HepG2 (cell line): ENCODE measurements around the gene DAPK1. TPM values are rescaled to one million over a fixed set of nuclear protein-coding genes. Genes with fewer than 3 reads are reported as not detected.

Experiments used
- EP300 ChIP-seq, 3 experiments: sonication (generic) in 1 of 3; formaldehyde crosslinking in 1 of 3; IDR thresholded peaks; 2 replicates each; pipeline versions ENCODE4 v1.5.1 to v1.6.1; 2011 to 2020; ENCODE audit warnings: low read depth in 2 of 3, low read length in 2 of 3, borderline replicate concordance in 1 of 3, improper control_type of control experiment in 1 of 3, mild to moderate bottlenecking in 1 of 3, missing genetic modification reagents in 1 of 3, moderate library complexity in 1 of 3
- FOSL1 ChIP-seq: sonication (generic); formaldehyde crosslinking; IDR thresholded peaks from 2 replicates; pipeline ENCODE4 v1.9.0; 2021; ENCODE audit warnings: missing genetic modification reagents, borderline replicate concordance
- FOXK2 ChIP-seq: fragments of 450-650 bp; IDR thresholded peaks from 2 replicates; pipeline ENCODE4 v1.6.1; 2016
- NCOA2 ChIP-seq: sonication (generic); formaldehyde crosslinking; IDR thresholded peaks from 2 replicates; pipeline ENCODE4 v1.8.0; 2022; ENCODE audit warnings: inconsistent platforms
- NFIB ChIP-seq: sonication (generic); formaldehyde crosslinking; IDR thresholded peaks from 2 replicates; pipeline ENCODE4 v1.9.0; 2021; ENCODE audit warnings: missing genetic modification reagents, mild to moderate bottlenecking, borderline replicate concordance
- NKX3-1 ChIP-seq: sonication (generic); formaldehyde crosslinking; IDR thresholded peaks from 2 replicates; pipeline ENCODE4 v1.5.0; 2020; ENCODE audit warnings: missing genetic modification reagents
- NONO ChIP-seq, 2 experiments: fragments of 450-650 bp in 1 of 2; sonication (generic) in 1 of 2; formaldehyde crosslinking in 1 of 2; IDR thresholded peaks in 1 of 2; conservative IDR thresholded peaks in 1 of 2; 2 replicates each; pipeline versions ENCODE4 v1.6.1 to v1.8.0; 2017 to 2022; ENCODE audit warnings: mild to moderate bottlenecking in 1 of 2, missing genetic modification reagents in 1 of 2, moderate library complexity in 1 of 2
- POGZ ChIP-seq: sonication (generic); formaldehyde crosslinking; IDR thresholded peaks from 2 replicates; pipeline ENCODE4 v1.4.0; 2020; ENCODE audit warnings: mild to moderate bottlenecking, missing genetic modification reagents
- PPARG ChIP-seq: conservative IDR thresholded peaks from 2 replicates; pipeline ENCODE4 v1.6.1; 2016; ENCODE audit warnings: missing biosample characterization, missing genetic modification reagents
- SIN3A ChIP-seq: IDR thresholded peaks from 2 replicates; pipeline ENCODE4 v1.6.1; 2011; ENCODE audit warnings: low read depth, mild to moderate bottlenecking, control low read depth, low read length, borderline replicate concordance
- ZBTB7B ChIP-seq: sonication (generic); formaldehyde crosslinking; IDR thresholded peaks from 2 replicates; pipeline ENCODE4 v1.4.0; 2020; ENCODE audit warnings: missing genetic modification reagents
- ZC3H13 ChIP-seq: sonication (generic); formaldehyde crosslinking; IDR thresholded peaks from 2 replicates; pipeline ENCODE4 v1.8.1; 2023; ENCODE audit warnings: mild to moderate bottlenecking, missing genetic modification reagents, moderate library complexity
- polyA plus RNA-seq, 8 experiments: library from polyadenylated mRNA; depleted of rRNA in 3 of 8; stranded (reverse) in 7 of 8; unstranded in 1 of 8; fragments of >200 nt; fragmentation: Illumina TruSeq in 4 of 8; extraction: Trizol in 4 of 8; gene quantifications; 2 replicates each; pipeline versions ENCODE4 v1.2.1 to v1.2.3, GENCODE V29; 2011 to 2016; ENCODE audit warnings: low read depth in 4 of 8, missing spikeins in 1 of 8, mixed read lengths in 1 of 8; ENCODE audit not compliant: insufficient read depth in 1 of 8
- total RNA-seq, 5 experiments: library from RNA; depleted of rRNA; stranded (reverse); fragments of >200 nt; fragmentation: Illumina TruSeq; extraction: Trizol; gene quantifications; 2 replicates each; pipeline ENCODE4 v1.2.3, GENCODE V29; 2016; ENCODE audit warnings: low read depth in 1 of 5
- TF ChIP-seq, protein P1 (sequence below): sonication (generic); formaldehyde crosslinking; IDR thresholded peaks from 2 replicates; pipeline ENCODE4 v1.4.0; 2020; ENCODE audit warnings: missing genetic modification reagents; ENCODE audit errors: not compliant biosample characterization
- TF ChIP-seq, protein P2 (sequence below): IDR thresholded peaks from 2 replicates; pipeline ENCODE4 v1.6.1; 2018; ENCODE audit warnings: missing genetic modification reagents
- TF ChIP-seq, protein P3 (sequence below): sonication (generic); formaldehyde crosslinking; IDR thresholded peaks from 2 replicates; pipeline ENCODE4 v1.4.0; 2020; ENCODE audit warnings: missing genetic modification reagents
- TF ChIP-seq, protein P4 (sequence below): sonication (generic); formaldehyde crosslinking; IDR thresholded peaks from 2 replicates; pipeline ENCODE4 v1.4.0; 2020; ENCODE audit warnings: missing genetic modification reagents, borderline replicate concordance

The DAPK1 gene
- total and polyA plus RNA-seq, 2 of the 13 experiments (the other 11 are each of a cell fraction or from before 2014, with no cell fraction given): 35.7 to 35.9 TPM

DNA sequence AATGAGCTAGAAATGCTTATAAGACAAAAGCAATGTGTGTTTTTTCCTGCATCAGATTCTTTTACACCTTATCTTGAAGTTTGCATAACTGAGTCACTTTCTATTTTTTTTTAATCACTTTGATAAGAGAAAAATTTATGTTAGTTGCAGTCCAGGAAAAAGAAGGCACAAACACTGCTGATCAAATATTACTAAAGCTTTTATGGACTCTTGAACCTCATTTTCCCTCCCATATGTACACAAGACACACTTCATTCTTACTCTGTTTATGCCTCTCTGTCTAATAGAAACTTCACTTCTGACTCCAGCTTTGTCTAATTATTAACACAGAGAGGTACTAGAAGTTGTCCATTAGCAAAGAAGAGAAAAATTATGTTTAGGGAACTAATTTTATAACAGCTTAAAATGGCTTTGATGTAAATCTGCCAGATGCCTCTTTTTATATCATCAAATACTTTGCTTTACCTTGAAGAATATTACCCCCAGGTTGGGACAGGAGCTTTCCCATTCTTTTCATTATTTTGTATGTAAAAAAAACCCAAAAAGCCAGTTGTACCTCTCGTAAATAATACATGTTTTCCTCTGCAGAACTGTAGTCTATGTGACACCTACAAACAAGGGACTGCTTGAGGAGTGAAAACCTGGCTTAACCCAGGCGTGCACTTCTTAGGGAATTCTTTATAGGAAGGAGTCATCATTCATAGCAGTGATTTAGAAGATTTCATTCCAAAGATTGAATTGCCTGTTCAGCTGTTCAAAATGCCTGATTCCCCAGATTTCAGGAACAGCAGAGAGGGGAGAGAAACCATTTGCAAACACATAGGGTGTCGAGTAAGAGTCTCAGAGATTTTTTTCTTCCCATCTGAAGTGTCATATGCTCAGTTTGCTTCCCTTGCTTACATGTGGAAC, 72.6 kb downstream of the DAPK1 start (continued):
- TF ChIP-seq, protein P1, sequence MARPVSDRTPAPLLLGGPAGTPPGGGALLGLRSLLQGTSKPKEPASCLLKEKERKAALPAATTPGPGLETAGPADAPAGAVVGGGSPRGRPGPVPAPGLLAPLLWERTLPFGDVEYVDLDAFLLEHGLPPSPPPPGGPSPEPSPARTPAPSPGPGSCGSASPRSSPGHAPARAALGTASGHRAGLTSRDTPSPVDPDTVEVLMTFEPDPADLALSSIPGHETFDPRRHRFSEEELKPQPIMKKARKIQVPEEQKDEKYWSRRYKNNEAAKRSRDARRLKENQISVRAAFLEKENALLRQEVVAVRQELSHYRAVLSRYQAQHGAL (CRISPR knock-in tag): no peak
- TF ChIP-seq NONO (IDR thresholded peaks at IDR 0.05) (no peak), NONO (CRISPR knock-in tag; conservative IDR thresholded peaks at IDR 0.05) (no peak), ZBTB7B (CRISPR knock-in tag) (peak; percentile 9; the same call in 1 of the 2 replicates), NKX3-1 (CRISPR knock-in tag) (no peak), FOXK2 (peak; percentile 73), EP300 (IDR thresholded peaks at IDR 0.05; ENCODE audit: low read depth in 2 of 2, low read length in 2 of 2) (peak; percentile 47 to 97; a peak in 3 of 4 replicates), EP300 (CRISPR knock-in tag; IDR thresholded peaks at IDR 0.05; ENCODE audit: borderline replicate concordance) (peak; percentile 88), NFIB (CRISPR knock-in tag) (no peak), PPARG (peak; percentile 62; the same call in 1 of the 2 replicates), FOSL1 (CRISPR knock-in tag) (peak; percentile 53; the same call in 1 of the 2 replicates), ZC3H13 (CRISPR knock-in tag) (no peak), NCOA2 (CRISPR knock-in tag) (peak; percentile 94), SIN3A (no peak), POGZ (CRISPR knock-in tag) (no peak)
- TF ChIP-seq, protein P2, sequence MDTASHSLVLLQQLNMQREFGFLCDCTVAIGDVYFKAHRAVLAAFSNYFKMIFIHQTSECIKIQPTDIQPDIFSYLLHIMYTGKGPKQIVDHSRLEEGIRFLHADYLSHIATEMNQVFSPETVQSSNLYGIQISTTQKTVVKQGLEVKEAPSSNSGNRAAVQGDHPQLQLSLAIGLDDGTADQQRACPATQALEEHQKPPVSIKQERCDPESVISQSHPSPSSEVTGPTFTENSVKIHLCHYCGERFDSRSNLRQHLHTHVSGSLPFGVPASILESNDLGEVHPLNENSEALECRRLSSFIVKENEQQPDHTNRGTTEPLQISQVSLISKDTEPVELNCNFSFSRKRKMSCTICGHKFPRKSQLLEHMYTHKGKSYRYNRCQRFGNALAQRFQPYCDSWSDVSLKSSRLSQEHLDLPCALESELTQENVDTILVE (CRISPR knock-in tag): no peak
- TF ChIP-seq, protein P3, sequence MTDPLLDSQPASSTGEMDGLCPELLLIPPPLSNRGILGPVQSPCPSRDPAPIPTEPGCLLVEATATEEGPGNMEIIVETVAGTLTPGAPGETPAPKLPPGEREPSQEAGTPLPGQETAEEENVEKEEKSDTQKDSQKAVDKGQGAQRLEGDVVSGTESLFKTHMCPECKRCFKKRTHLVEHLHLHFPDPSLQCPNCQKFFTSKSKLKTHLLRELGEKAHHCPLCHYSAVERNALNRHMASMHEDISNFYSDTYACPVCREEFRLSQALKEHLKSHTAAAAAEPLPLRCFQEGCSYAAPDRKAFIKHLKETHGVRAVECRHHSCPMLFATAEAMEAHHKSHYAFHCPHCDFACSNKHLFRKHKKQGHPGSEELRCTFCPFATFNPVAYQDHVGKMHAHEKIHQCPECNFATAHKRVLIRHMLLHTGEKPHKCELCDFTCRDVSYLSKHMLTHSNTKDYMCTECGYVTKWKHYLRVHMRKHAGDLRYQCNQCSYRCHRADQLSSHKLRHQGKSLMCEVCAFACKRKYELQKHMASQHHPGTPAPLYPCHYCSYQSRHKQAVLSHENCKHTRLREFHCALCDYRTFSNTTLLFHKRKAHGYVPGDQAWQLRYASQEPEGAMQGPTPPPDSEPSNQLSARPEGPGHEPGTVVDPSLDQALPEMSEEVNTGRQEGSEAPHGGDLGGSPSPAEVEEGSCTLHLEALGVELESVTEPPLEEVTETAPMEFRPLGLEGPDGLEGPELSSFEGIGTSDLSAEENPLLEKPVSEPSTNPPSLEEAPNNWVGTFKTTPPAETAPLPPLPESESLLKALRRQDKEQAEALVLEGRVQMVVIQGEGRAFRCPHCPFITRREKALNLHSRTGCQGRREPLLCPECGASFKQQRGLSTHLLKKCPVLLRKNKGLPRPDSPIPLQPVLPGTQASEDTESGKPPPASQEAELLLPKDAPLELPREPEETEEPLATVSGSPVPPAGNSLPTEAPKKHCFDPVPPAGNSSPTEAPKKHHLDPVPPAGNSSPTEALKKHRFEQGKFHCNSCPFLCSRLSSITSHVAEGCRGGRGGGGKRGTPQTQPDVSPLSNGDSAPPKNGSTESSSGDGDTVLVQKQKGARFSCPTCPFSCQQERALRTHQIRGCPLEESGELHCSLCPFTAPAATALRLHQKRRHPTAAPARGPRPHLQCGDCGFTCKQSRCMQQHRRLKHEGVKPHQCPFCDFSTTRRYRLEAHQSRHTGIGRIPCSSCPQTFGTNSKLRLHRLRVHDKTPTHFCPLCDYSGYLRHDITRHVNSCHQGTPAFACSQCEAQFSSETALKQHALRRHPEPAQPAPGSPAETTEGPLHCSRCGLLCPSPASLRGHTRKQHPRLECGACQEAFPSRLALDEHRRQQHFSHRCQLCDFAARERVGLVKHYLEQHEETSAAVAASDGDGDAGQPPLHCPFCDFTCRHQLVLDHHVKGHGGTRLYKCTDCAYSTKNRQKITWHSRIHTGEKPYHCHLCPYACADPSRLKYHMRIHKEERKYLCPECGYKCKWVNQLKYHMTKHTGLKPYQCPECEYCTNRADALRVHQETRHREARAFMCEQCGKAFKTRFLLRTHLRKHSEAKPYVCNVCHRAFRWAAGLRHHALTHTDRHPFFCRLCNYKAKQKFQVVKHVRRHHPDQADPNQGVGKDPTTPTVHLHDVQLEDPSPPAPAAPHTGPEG (CRISPR knock-in tag): no peak
- TF ChIP-seq, protein P4, sequence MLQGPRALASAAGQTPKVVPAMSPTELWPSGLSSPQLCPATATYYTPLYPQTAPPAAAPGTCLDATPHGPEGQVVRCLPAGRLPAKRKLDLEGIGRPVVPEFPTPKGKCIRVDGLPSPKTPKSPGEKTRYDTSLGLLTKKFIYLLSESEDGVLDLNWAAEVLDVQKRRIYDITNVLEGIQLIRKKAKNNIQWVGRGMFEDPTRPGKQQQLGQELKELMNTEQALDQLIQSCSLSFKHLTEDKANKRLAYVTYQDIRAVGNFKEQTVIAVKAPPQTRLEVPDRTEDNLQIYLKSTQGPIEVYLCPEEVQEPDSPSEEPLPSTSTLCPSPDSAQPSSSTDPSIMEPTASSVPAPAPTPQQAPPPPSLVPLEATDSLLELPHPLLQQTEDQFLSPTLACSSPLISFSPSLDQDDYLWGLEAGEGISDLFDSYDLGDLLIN (CRISPR knock-in tag): no peak
